BJ (cell line): ENCODE measurements around the gene PSMD2. TPM values are rescaled to one million over a fixed set of nuclear protein-coding genes. Genes with fewer than 3 reads are reported as not detected.

Experiments used
- CTCF ChIA-PET: fragments of 350-600 bp; formaldehyde crosslinking; extraction: SDS; loops from one replicate; lab custom pipeline; 2021; ENCODE audit warnings: antibody characterized with exemption, inconsistent platforms; lab: Yijun Ruan, JAX
- POLR2A ChIA-PET: fragments of 300-600 bp; sonication (Branson Sonifier 250); formaldehyde crosslinking; extraction: SDS; loops from one replicate; lab custom pipeline; 2021; ENCODE audit warnings: antibody characterized with exemption; lab: Charles Lee
- DNase-seq: peaks from one replicate; pipeline ENCODE4 v3.0.0-alpha.2; 2011; ENCODE audit warnings: low read depth
- H3K27me3 ChIP-seq: 2 replicates; pipeline ENCODE4 v1.6.0; 2011; ENCODE audit warnings: low read length; ENCODE audit not compliant: control insufficient read depth, insufficient read depth
- H3K36me3 ChIP-seq: 2 replicates; pipeline ENCODE4 v1.5.1; 2011; ENCODE audit warnings: low read length; ENCODE audit not compliant: control insufficient read depth, insufficient read depth
- H3K4me3 ChIP-seq: 2 replicates; pipeline ENCODE4 v1.5.1; 2011; ENCODE audit warnings: low read depth, mild to moderate bottlenecking, control low read depth, low read length
- polyA plus RNA-seq: library from polyadenylated mRNA; depleted of rRNA; stranded (reverse); fragments of >200 nt; gene quantifications from 2 replicates; pipeline ENCODE4 v1.2.3, GENCODE V29; 2011
- TF ChIP-seq, protein P1 (sequence below): IDR thresholded peaks from 2 replicates; pipeline ENCODE4 v1.5.1; 2011; ENCODE audit warnings: low read depth, mild to moderate bottlenecking, control low read depth, inconsistent platforms, low read length, moderate library complexity; ENCODE audit not compliant: insufficient read depth

The PSMD2 gene
- polyA plus RNA-seq, 1 experiment = 330 TPM

DNA sequence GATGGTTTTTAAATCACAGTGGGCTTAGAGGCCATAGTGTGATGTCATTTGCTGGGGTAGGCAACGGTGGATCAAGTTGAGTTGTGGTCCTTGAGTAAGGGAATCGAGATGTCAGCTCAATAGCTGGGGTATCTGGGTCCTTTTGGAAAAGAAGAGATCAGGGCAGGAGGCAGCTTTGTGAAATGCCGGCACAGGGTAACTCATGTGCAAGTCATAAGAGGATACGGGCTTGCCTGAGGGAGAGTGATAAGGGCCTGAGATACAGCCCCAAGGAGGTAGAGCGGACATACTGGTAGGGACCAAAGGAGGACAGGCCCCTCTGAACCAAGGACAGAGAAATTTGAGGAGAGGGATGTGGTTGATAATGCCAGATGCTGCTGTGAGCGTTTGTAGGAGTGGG, 34.1 kb downstream of the PSMD2 start:
- ChIA-PET POLR2A (no interaction called here), CTCF (interaction anchor here (0.7 kb wide), 1 partner anchor 13 kb away, joined by 3 read pairs; no protein-coding TSS in a partner anchor)
- TF ChIP-seq, protein P1, sequence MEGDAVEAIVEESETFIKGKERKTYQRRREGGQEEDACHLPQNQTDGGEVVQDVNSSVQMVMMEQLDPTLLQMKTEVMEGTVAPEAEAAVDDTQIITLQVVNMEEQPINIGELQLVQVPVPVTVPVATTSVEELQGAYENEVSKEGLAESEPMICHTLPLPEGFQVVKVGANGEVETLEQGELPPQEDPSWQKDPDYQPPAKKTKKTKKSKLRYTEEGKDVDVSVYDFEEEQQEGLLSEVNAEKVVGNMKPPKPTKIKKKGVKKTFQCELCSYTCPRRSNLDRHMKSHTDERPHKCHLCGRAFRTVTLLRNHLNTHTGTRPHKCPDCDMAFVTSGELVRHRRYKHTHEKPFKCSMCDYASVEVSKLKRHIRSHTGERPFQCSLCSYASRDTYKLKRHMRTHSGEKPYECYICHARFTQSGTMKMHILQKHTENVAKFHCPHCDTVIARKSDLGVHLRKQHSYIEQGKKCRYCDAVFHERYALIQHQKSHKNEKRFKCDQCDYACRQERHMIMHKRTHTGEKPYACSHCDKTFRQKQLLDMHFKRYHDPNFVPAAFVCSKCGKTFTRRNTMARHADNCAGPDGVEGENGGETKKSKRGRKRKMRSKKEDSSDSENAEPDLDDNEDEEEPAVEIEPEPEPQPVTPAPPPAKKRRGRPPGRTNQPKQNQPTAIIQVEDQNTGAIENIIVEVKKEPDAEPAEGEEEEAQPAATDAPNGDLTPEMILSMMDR = no peak
- Histone ChIP-seq H3K4me3 (no peak overlapping the region), H3K36me3 (peaks cover 37% of the 10 kb centered on the region), H3K27me3 (no peaks in the 10 kb centered on the region)
- DNase-seq = no peak

DNA sequence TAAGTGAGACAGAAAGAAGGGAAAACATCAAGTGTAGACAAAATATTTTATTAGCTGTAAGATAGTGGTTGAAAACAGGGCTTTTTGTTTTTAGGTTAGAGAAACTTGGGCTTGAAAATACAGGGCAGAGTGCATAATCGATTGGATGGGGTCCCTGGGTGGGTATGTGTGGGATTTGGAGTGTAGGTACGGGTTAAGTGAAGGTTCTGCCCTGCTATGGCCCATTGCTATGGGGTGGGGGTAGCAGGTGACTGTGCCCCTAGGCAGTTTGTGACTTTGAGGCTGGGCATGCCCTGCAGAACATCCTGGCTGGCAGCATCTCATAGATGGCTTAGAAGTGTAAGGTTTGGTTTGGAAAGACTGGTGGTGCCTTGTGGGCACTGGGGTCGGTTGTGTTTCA, 34.7 kb downstream of the PSMD2 start:
- Histone ChIP-seq H3K27me3 (no peaks in the 10 kb centered on the region), H3K36me3 (peaks cover 32% of the 10 kb centered on the region), H3K4me3 (no peak overlapping the region)
- TF ChIP-seq, protein P1 = no peak
- ChIA-PET CTCF (interaction anchor here (0.7 kb wide), 1 partner anchor 14 kb away, joined by 3 read pairs; no protein-coding TSS in a partner anchor), POLR2A (no interaction called here)
- DNase-seq = no peak

DNA sequence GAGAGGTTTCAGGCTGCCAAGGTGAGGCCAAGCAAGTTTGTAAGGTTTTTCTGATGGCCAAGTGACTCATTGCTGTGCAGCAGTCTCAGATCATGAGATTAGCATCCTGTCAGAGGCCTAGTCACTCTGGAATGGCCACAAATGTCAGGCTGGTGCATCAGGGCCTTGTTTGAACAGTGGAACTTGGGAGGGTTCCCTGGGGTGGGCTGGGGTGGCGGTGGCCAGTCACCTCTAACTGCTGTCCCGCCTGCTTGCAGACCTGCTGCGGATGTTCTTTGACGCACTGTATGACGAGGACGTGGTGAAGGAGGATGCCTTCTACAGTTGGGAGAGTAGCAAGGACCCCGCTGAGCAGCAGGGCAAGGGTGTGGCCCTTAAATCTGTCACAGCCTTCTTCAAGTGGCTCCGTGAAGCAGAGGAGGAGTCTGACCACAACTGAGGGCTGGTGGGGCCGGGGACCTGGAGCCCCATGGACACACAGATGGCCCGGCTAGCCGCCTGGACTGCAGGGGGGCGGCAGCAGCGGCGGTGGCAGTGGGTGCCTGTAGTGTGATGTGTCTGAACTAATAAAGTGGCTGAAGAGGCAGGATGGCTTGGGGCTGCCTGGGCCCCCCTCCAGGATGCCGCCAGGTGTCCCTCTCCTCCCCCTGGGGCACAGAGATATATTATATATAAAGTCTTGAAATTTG, 35.6 kb downstream of the PSMD2 start:
- CTCF ChIA-PET = no interaction called here
- no peak overlapping the region for H3K4me3 ChIP-seq
- peaks cover 28% of the 10 kb centered on the region for H3K36me3 ChIP-seq
- no peaks in the 10 kb centered on the region for H3K27me3 ChIP-seq
- POLR2A ChIA-PET = no interaction called here
- TF ChIP-seq, protein P1 = no peak
- no peak for DNase-seq

DNA sequence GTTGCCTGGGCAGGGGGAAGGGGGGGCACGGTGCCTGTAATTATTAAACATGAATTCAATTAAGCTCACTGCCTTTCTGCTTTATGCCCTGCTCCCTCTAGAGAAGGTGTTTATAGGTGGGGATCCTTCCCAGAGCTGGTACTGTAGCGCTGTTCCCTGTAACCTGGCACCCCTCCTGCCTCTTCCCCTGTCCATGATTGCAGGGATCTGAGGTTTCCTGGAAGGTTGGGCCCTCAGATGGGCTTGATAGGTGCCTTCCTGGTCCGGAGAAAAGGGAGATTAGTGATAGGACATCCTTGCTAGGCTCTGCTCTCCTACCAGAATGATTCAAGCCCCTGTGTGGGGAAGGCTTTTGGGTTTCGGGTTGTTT, 36.2 kb downstream of the PSMD2 start:
- Histone ChIP-seq H3K4me3 (peak overlapping the region; percentile 71; the same call in 1 of the 2 replicates), H3K36me3 (peaks cover 27% of the 10 kb centered on the region), H3K27me3 (no peaks in the 10 kb centered on the region)
- ChIA-PET POLR2A (no interaction called here), CTCF (no interaction called here)
- TF ChIP-seq, protein P1 = no peak
- no peak for DNase-seq

DNA sequence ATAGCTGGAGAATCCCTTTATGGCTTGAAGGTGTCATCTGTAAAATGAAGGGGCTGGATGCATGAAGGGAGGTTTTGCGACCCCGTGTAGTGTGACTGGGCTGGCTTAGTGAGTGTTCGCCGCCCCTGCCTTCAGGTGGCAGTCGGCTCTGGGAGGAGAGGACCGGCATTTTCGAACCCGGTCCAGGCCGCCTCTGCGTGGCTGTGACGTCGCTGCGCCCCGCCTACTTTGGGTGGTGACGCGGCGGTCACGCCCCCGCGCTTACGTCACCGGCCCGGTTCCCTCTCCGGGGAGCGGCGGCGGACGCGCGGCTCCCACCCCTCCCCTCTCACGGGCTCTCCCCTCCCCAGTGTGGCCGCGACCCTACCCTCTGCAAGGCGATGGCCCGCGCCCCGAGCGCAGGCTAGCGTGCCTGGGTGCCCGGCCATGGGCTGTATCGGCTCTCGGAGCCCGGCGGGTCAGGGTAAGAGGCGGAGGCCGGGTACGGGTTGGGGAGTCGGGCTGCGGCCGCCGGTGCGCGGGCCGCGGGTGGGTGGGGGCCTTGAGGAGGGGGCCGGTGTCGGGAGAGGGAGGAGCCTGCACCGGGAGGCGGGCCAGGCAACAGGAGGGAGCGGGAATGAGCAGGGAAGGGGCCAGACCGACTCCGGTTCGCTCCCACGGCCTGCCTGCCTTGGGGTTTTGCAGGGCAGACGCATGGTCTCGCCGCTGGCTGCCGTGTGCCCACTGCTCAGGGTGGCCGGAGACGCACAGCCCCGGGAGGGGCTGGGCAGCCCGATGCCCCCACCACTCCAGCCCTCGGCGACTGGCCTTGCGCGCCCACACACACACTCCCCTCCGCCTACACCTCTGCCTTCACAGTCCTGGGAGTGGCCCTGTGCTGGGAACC, 36.9 kb downstream of the PSMD2 start:
- TF ChIP-seq, protein P1 = no peak
- no peaks in the 10 kb centered on the region for H3K27me3 ChIP-seq
- H3K4me3 ChIP-seq = peak overlapping the region; percentile 71
- ChIA-PET CTCF (interaction anchor here (1.4 to 1.5 kb wide), 2 partner anchors 8 to 36 kb away, joined by 4 to 8 read pairs; no protein-coding TSS in a partner anchor), POLR2A (no interaction called here)
- DNase-seq = no peak
- peaks cover 27% of the 10 kb centered on the region for H3K36me3 ChIP-seq
